ENCODE measurements around the gene MRPL22. TPM values are rescaled to one million over a fixed set of nuclear protein-coding genes. Genes with fewer than 3 reads are reported as not detected.

The MRPL22 gene
- total and polyA plus RNA-seq, 2 of the 13 experiments (the other 11 are each of a cell fraction or from before 2014, with no cell fraction given): 66.8 to 84.8 TPM

GRCh38 chr5:154937718-154938466, 3.0 kb upstream of the MRPL22 start, which contains the start of gene GEMIN5 (continued):
- TF ChIP-seq, protein P1, sequence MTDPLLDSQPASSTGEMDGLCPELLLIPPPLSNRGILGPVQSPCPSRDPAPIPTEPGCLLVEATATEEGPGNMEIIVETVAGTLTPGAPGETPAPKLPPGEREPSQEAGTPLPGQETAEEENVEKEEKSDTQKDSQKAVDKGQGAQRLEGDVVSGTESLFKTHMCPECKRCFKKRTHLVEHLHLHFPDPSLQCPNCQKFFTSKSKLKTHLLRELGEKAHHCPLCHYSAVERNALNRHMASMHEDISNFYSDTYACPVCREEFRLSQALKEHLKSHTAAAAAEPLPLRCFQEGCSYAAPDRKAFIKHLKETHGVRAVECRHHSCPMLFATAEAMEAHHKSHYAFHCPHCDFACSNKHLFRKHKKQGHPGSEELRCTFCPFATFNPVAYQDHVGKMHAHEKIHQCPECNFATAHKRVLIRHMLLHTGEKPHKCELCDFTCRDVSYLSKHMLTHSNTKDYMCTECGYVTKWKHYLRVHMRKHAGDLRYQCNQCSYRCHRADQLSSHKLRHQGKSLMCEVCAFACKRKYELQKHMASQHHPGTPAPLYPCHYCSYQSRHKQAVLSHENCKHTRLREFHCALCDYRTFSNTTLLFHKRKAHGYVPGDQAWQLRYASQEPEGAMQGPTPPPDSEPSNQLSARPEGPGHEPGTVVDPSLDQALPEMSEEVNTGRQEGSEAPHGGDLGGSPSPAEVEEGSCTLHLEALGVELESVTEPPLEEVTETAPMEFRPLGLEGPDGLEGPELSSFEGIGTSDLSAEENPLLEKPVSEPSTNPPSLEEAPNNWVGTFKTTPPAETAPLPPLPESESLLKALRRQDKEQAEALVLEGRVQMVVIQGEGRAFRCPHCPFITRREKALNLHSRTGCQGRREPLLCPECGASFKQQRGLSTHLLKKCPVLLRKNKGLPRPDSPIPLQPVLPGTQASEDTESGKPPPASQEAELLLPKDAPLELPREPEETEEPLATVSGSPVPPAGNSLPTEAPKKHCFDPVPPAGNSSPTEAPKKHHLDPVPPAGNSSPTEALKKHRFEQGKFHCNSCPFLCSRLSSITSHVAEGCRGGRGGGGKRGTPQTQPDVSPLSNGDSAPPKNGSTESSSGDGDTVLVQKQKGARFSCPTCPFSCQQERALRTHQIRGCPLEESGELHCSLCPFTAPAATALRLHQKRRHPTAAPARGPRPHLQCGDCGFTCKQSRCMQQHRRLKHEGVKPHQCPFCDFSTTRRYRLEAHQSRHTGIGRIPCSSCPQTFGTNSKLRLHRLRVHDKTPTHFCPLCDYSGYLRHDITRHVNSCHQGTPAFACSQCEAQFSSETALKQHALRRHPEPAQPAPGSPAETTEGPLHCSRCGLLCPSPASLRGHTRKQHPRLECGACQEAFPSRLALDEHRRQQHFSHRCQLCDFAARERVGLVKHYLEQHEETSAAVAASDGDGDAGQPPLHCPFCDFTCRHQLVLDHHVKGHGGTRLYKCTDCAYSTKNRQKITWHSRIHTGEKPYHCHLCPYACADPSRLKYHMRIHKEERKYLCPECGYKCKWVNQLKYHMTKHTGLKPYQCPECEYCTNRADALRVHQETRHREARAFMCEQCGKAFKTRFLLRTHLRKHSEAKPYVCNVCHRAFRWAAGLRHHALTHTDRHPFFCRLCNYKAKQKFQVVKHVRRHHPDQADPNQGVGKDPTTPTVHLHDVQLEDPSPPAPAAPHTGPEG (CRISPR knock-in tag; IDR thresholded peaks at IDR 0.05): peak; percentile 74
- TF ChIP-seq THAP11 (CRISPR knock-in tag; IDR thresholded peaks at IDR 0.05): peak; percentile 91
- TF ChIP-seq ZNF772 (CRISPR knock-in tag; IDR thresholded peaks at IDR 0.05): peak; percentile 78; the same call in 1 of the 2 replicates
- no peak for TF ChIP-seq ARNT (IDR thresholded peaks at IDR 0.05)
- TF ChIP-seq KLF11 (CRISPR knock-in tag; IDR thresholded peaks at IDR 0.05): peak; percentile 71; the same call in 1 of the 2 replicates
- no peak for TF ChIP-seq RBAK (CRISPR knock-in tag; IDR thresholded peaks at IDR 0.05)
- no peak for TF ChIP-seq STAT5B (CRISPR knock-in tag; IDR thresholded peaks at IDR 0.05)
- peak; percentile 88; the same call in 1 of the 2 replicates for TF ChIP-seq ZNF747 (CRISPR knock-in tag; IDR thresholded peaks at IDR 0.05; ENCODE audit: borderline replicate concordance)
- no peak for TF ChIP-seq MZF1 (CRISPR knock-in tag; IDR thresholded peaks at IDR 0.05; ENCODE audit: borderline replicate concordance)
- TF ChIP-seq ZNF343 (CRISPR knock-in tag; IDR thresholded peaks at IDR 0.05): peak; percentile 51; the same call in 1 of the 2 replicates
- peak; percentile 64 to 90 for TF ChIP-seq HMGXB4 (CRISPR knock-in tag; IDR thresholded peaks at IDR 0.05; ENCODE audit: borderline replicate concordance in 1 of 2, low read depth in 1 of 2)
- peak; percentile 51; the same call in 1 of the 2 replicates for TF ChIP-seq CEBPG (CRISPR knock-in tag; IDR thresholded peaks at IDR 0.05)
- TF ChIP-seq GPN1 (CRISPR knock-in tag; IDR thresholded peaks at IDR 0.05; ENCODE audit: borderline replicate concordance): no peak
- TF ChIP-seq CC2D1A (CRISPR knock-in tag; IDR thresholded peaks at IDR 0.05): no peak
- TF ChIP-seq MAZ (IDR thresholded peaks at IDR 0.05; ENCODE audit: borderline replicate concordance, low read depth, low read length): no peak
- peak; percentile 90 for TF ChIP-seq MAZ (CRISPR knock-in tag; IDR thresholded peaks at IDR 0.05; ENCODE audit: low read depth)
- TF ChIP-seq GRHL1 (CRISPR knock-in tag; conservative IDR thresholded peaks at IDR 0.05): no peak
- no peak for TF ChIP-seq RNF219 (CRISPR knock-in tag; IDR thresholded peaks at IDR 0.05)
